ENCODE data around the gene TM9SF4. TPM values are rescaled to one million over a fixed set of nuclear protein-coding genes. Genes with fewer than 3 reads are reported as not detected.
"Not testable (repeated sequence)": the region's sequence is repeated elsewhere in the genome, so short reads cannot be mapped to it uniquely, and the experiment has no call there.

The TM9SF4 gene
- total RNA-seq, 2 donors from 2014 or later, result 31.2 to 37.8 TPM

GRCh38 chr20:32088759-32089158, 20.8 kb upstream of the TM9SF4 start:
- ATAC-seq (no peak), DNase-seq (no peak)
- intact Hi-C loops (cut with DNase I), result no loop called here

- no peak for DNase-seq
- no peak for ATAC-seq
- intact Hi-C loops (cut with DNase I), result loop anchor here in 1 of 2 donors (5.0 kb wide), 1 partner anchor 267 kb away; no protein-coding TSS in a partner anchor
Observed at GRCh38 chr20:32089637-32090362, 19.7 kb upstream of the TM9SF4 start.

- ATAC-seq (peak; percentile 47 to 80), DNase-seq (peak; percentile 78)
- intact Hi-C loops (cut with DNase I), result loop anchor here in 1 of 2 donors (2.0 to 5.0 kb wide), 2 partner anchors 239 to 270 kb away; no protein-coding TSS in a partner anchor
Observed at GRCh38 chr20:32091888-32092346, 17.6 kb upstream of the TM9SF4 start.

- DNase-seq, result no peak
- intact Hi-C loops (cut with DNase I), result no loop called here
- ATAC-seq, result no peak
Observed at GRCh38 chr20:32098786-32099185, 10.7 kb upstream of the TM9SF4 start.

- intact Hi-C loops (cut with DNase I), result no loop called here
- DNase-seq (no peak), ATAC-seq (no peak)
Observed at GRCh38 chr20:32108814-32109391, 611 bp upstream of the TM9SF4 start.

GRCh38 chr20:32110173-32110704, 725 bp downstream of the TM9SF4 start:
- intact Hi-C loops (cut with DNase I), result no loop called here
- no peak for ATAC-seq
- no peak for DNase-seq

- intact Hi-C loops (cut with DNase I), result no loop called here
- DNase-seq, result no peak
- no peak for ATAC-seq
Observed at GRCh38 chr20:32110727-32111126, 1.2 kb downstream of the TM9SF4 start.

- ATAC-seq (no peak), DNase-seq (no peak)
- intact Hi-C loops (cut with DNase I), result no loop called here
Observed at GRCh38 chr20:32111156-32111686, 1.7 kb downstream of the TM9SF4 start.

- ATAC-seq (no peak), DNase-seq (no peak)
- intact Hi-C loops (cut with DNase I), result no loop called here
Observed at GRCh38 chr20:32111753-32112152, 2.2 kb downstream of the TM9SF4 start.

GRCh38 chr20:32112841-32113240, 3.3 kb downstream of the TM9SF4 start:
- ATAC-seq (peak in 1 of 2 donors; percentile 29), DNase-seq (peak; percentile 40)
- intact Hi-C loops (cut with DNase I), result no loop called here

GRCh38 chr20:32113591-32114260, 4.2 kb downstream of the TM9SF4 start:
- ATAC-seq, result no peak
- intact Hi-C loops (cut with DNase I), result no loop called here

GRCh38 chr20:32114305-32114960, 4.9 kb downstream of the TM9SF4 start:
- no peak for ATAC-seq
- intact Hi-C loops (cut with DNase I), result no loop called here

More at GRCh38 chr20:32113591-32114260, 4.2 kb downstream of the TM9SF4 start:
- no peak for DNase-seq

GRCh38 chr20:32115211-32115767, 5.8 kb downstream of the TM9SF4 start:
- intact Hi-C loops (cut with DNase I), result no loop called here
- DNase-seq, result no peak
- ATAC-seq, result no peak

More at GRCh38 chr20:32114305-32114960, 4.9 kb downstream of the TM9SF4 start:
- DNase-seq, result no peak

GRCh38 chr20:32116079-32116521, 6.6 kb downstream of the TM9SF4 start:
- ATAC-seq (no peak), DNase-seq (no peak)
- intact Hi-C loops (cut with DNase I), result no loop called here

GRCh38 chr20:32116796-32117195, 7.3 kb downstream of the TM9SF4 start:
- intact Hi-C loops (cut with DNase I); DNase-seq; ATAC-seq: not testable (repeated sequence)

- DNase-seq; ATAC-seq; intact Hi-C loops (cut with DNase I): not testable (repeated sequence)
Observed at GRCh38 chr20:32118427-32118826, 8.9 kb downstream of the TM9SF4 start.

- no peak for ATAC-seq
- intact Hi-C loops (cut with DNase I), result no loop called here
Observed at GRCh38 chr20:32119734-32120133, 10.2 kb downstream of the TM9SF4 start.

GRCh38 chr20:32121908-32122307, 12.4 kb downstream of the TM9SF4 start:
- DNase-seq; intact Hi-C loops (cut with DNase I); ATAC-seq: not testable (repeated sequence)

More at GRCh38 chr20:32119734-32120133, 10.2 kb downstream of the TM9SF4 start:
- no peak for DNase-seq

Measured in left cardiac atrium (tissue), 4 donors.